ENCODE measurements around the gene MCOLN2.
"Not testable (repeated sequence)": the region's sequence is repeated elsewhere in the genome, so short reads cannot be mapped to it uniquely, and the experiment has no call there.

MCOLN2 gene

DNA sequence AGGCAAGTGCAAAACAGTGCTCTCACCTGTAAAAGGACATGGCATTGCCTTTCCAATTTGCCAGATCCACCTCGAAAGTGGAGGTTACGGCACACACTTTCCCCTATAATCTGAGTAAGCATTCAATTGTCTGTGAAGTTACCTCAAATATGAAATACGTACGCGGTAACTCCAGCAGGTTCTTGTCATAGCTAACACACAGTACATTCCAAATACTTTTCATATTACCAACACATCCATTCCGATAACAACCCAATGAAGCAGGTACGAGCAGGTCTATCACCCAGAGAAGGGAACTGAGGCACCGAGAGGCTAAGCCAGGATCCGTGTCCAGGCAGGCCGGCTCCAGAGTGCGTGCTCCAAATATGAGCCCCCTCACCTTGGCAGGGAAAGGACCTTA is 57.2 kb downstream of the MCOLN2 start:
- ATAC-seq = no peak

DNA sequence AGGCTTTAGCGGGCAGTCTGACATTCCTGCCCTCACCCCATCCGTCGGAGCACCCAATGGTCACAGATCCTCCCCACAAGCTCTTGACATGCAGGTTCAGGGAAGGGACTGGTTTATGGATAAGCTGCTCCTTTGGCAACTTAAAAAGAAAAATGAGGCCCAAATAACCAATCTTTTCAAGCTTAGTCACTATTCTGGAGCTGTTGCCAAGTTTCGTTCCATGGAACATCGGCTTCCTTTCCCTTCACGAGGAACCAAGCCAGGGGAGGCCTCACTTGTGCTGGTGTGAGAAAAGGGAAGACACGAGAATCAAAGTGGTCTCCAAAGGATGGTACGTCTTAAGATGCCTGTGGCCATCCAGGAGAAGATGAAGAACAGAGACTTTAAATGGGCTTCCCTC is 57.8 kb downstream of the MCOLN2 start:
- ATAC-seq = no peak

- ATAC-seq = peak; percentile 38 to 48
Measured at GRCh38 chr1:84936116-84936810, 60.6 kb downstream of the MCOLN2 start.

- no peak for ATAC-seq
Measured at GRCh38 chr1:84933011-84933611, 63.8 kb downstream of the MCOLN2 start.

GRCh38 chr1:84930831-84931230 is 66.1 kb downstream of the MCOLN2 start:
- no peak for ATAC-seq

- ATAC-seq = no peak
Measured at GRCh38 chr1:84930329-84930728, 66.6 kb downstream of the MCOLN2 start.

DNA sequence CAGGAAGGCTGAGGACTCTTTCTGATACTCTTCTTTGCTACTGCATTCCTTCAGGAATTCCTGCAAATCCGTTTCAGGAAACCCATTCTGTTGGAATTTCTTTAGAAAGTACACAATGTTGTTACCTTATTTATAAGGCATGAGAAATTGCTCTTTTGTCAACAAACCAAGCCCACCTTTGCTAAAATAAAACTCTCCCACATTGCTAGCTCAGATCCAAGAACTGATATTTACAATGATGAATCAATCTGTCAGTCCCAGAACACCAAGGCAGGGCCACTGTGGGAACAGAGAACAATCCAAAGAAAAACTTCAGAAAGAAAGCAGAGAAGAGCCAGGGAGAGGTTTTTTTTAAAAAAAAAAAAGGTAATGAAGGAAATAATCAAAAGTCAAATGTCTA is 67.3 kb downstream of the MCOLN2 start:
- no peak for ATAC-seq

DNA sequence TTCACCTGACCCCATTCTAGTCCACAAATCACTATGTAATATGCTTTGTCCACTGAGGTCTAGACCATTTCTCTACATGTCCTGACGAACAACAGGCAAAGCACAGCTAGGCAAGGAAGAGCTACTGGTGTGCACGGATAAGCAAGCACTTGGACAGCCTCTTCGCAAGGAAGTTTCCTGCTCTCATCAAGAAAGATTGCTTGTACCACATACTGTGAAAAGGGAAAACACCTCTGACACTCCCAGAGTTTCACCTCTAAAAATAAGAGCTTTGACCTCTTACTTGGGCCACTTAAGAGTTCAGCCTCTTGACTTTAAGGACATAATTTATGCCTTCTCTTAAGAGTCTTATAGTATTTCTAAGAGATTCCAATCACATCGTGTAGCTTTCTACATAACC is 67.9 kb downstream of the MCOLN2 start:
- ATAC-seq = no peak

DNA sequence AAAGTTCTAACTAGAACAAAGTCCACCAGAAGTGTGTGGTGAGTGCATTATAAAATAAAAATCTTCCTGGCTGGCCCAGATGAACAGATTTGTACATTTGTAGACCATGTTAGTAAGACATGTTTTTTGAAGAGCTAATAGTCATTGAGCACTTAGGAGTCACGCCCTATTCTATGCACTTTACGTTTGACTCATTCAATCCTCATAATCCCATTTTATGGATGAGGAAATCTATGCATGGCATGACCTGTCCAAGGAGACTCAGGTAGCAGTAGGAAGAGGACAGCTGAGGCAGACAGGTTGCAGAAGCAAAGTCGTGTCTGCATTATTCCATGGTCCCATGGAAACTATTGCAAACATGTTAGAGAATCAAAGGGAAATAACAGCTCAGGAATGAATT is 73.6 kb downstream of the MCOLN2 start:
- ATAC-seq = no peak

DNA sequence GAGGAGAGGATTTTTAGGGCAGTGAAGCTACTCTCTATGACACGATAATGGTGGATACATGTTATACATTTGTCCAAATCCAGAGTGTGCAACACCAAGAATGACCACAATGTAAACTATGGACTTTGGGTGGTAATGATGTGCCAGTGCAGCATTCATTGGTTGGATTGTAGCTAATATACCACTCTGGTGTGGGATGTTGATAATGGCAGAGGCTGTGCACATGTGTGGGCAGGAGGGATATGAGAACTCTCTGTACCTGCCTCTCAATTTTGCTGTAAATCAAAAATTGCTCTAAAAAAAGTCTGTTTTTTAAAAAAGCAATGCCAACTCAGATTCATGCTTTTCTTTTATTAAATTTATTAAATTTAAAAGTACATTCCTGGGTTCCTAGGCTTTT is 76.8 kb downstream of the MCOLN2 start:
- ATAC-seq = no peak

- no peak for ATAC-seq
Measured at GRCh38 chr1:84919461-84919970, 77.4 kb downstream of the MCOLN2 start.

- ATAC-seq = no peak
Measured at GRCh38 chr1:84918726-84919336, 78.1 kb downstream of the MCOLN2 start.

DNA sequence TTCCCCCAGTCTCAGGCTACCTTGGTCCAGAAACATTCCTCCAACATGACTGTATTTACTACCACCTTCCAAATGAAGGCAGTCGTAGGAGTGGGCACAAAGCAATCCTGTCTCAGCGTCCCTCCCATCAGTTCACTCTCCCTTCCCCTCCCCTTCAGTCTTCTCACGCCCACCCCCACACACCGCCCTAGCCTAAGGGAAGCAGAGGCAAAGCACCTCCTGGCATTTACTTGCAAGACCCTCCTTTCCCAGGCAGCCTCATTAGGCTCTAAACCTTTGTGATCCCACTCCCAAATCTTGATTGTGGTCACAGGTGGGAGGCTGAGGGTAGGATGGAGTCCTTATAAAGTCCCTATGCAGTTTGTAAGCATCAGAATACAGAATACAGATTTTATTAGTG is 80.0 kb downstream of the MCOLN2 start:
- ATAC-seq = no peak

- no peak for ATAC-seq
Measured at GRCh38 chr1:84913555-84913892, 83.4 kb downstream of the MCOLN2 start.

DNA sequence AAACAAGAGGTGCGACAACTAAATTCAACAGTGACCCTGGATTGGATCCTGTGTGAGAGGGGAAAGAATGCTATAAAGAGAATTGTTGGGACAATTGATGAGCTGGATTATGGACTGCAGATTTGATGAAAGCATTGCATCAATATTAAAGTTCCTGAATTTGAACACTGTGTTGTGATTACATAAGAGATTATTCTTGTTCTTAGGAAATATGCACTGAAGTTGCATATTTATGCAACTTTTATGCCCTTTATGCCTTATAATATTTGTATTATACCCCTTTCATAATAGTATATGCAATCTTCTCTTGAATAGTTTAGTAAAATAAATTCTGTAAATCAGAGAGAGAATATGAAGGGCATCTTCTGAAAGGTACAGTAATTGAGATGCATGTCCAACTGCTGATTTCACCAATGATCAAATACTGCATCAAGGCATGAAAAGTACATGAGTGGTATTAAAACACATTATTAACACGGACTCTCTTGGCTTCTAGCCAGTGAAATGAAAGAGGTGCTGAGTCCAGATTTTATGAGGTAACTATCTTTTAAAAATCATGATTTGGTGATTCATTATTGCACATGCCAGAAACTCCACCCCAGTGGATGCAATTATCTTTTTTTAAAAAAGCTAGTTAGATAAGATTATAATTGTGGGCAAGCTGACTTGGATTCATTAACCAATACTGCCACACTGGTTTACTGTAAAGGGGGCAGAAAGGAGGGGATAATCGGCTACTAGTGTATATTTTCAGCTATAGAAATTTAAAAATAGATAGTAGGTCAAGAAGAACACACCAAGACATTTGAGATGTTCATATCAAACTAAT is 84.0 kb downstream of the MCOLN2 start:
- no peak for ATAC-seq

GRCh38 chr1:84908746-84909464 is 88.0 kb downstream of the MCOLN2 start:
- ATAC-seq = not testable (repeated sequence)

- ATAC-seq = no peak
Measured at GRCh38 chr1:84907095-84907827, 89.7 kb downstream of the MCOLN2 start.

DNA sequence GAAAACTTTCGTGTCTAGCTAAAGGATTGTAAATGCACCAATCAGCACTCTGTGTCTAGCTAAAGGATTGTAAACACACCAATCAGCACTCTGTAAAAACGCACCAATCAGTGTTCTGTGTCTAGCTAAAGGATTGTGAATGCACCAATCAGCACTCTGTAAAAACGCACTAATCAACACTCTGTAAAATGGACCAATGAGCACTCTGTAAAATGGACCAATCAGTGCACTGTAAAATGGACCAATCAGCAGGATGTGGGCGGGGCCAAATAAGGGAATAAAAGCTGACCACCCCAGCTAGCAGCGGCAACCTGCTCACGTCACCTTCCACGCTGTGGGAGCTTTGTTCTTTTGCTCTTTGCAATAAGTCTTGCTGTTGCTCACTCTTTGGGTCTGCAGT is 94.2 kb downstream of the MCOLN2 start:
- ATAC-seq = not testable (repeated sequence)

DNA sequence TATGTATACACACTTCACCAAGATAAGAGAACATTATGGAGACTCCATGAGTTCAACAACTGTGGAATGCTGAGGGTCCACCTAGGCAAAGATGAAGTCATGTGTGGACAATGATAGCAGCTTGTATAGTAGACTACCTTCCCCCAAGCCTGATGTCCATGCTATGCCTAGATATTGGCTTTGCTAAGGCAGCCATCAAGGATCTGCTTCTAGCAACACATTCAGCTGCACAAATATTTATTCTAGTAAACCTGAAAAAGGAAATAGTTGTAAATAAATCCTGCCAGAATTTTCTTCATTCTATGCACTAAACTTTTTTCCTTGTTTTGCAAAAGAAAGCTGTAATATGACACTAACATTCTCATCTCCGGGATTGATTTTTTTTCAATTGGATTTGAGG is 96.9 kb downstream of the MCOLN2 start:
- ATAC-seq = no peak

DNA sequence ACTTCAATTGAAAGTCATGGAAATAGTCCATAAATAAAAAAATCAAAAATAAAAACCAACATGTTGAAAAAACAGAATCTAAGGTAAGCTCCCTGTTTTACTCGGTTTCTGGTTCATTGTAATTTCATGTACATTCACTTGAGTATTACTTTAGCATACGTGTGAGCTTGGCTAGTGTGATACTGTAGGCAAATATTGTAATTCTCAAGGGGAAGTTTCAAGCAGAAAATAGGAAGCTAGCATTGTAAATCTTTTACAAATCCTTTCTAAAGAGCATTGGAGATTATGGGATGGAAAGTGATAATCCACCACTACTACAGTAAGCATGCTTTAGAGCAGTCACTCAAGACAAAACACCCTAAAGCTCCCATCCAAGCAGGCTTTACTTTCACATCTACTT is 100.6 kb downstream of the MCOLN2 start:
- no peak for ATAC-seq

DNA sequence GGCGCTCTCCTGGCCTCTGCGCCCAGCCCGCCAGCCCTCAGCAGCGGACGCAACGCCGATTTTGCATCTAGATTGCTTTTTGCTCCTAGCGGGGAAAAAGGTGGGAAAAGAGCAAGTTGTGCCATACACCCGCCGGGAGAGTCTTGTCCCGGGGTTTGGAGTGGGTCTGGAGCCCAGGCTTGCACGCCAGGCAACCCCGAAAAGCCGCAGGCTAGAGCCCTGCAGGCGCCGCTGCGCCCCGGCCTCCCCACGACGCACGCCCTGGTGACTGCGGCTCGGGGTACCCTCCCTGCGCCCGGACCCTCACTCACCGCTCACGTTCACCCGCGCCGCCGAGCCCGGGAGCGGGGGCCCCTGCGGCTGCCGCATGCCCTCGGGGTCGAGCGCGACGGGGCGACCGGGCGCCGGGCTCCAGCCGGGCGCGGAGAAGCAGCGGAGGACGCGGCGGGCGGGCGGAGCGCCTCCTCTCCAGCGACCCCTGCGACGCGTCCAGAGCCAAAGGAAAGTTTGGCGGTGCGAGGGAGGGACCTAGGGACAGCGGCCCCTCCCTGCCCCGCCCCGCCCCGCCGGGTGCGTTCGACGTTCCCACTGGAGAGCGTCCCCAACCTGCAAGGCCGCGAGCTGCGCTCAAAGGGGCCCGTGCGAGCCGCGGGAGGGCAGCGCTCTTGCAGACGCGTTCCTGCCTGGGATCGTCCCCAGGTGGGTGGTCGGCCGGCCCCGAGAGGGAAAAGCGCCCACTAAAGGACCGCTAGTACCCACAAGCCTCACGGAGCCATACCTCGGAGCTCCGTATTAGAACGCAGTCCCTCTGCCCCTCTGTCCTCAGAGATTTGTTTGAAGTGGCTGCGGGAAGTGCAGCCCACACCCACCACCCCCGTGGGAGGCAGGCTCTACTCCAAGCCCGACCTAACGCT is 104.0 kb downstream of the MCOLN2 start, which contains the start of gene LPAR3:
LPAR3 (minus strand) TSS at position 502 of the 914 bp plus-strand sequence. CDS start 27,086 bp downstream, outside the sequence.
- peak in 1 of 2 donors; percentile 39 for ATAC-seq

Data from activated CD4-positive, CD25-positive, alpha-beta regulatory T cell treated with anti-CD3 and anti-CD28 coated beads, Interleukin-2, amount 50 U/mL, for 24 hours (primary cell).